Measurements from ENCODE around the gene ZNF460.
"Not testable (repeated sequence)": the region's sequence is repeated elsewhere in the genome, so short reads cannot be mapped to it uniquely, and the experiment has no call there.

Gene ZNF460

GRCh38 chr19:57273014-57273413 lies 7.3 kb upstream of the ZNF460 start:
- Histone ChIP-seq H3K9me3 (ENCODE audit: severe bottlenecking) (no peaks in the 10 kb centered on the region), H3K4me3 (ENCODE audit: severe bottlenecking) (no peak overlapping the region), H3K4me1 (ENCODE audit: insufficient read depth, poor library complexity, severe bottlenecking) (peaks cover 4% of the 10 kb centered on the region), H3K27me3 (ENCODE audit: insufficient read depth, poor library complexity, severe bottlenecking) (no peaks in the 10 kb centered on the region), H3K27ac (ENCODE audit: poor library complexity, severe bottlenecking) (no peak overlapping the region), H3K36me3 (ENCODE audit: low read depth) (no peaks in the 10 kb centered on the region)
- DNase-seq (ENCODE audit: low spot score) (no peak), ATAC-seq (ENCODE audit: low read depth) (no peak)
- TF ChIP-seq, protein P1, sequence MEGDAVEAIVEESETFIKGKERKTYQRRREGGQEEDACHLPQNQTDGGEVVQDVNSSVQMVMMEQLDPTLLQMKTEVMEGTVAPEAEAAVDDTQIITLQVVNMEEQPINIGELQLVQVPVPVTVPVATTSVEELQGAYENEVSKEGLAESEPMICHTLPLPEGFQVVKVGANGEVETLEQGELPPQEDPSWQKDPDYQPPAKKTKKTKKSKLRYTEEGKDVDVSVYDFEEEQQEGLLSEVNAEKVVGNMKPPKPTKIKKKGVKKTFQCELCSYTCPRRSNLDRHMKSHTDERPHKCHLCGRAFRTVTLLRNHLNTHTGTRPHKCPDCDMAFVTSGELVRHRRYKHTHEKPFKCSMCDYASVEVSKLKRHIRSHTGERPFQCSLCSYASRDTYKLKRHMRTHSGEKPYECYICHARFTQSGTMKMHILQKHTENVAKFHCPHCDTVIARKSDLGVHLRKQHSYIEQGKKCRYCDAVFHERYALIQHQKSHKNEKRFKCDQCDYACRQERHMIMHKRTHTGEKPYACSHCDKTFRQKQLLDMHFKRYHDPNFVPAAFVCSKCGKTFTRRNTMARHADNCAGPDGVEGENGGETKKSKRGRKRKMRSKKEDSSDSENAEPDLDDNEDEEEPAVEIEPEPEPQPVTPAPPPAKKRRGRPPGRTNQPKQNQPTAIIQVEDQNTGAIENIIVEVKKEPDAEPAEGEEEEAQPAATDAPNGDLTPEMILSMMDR (IDR thresholded peaks at IDR 0.05; ENCODE audit: poor library complexity, severe bottlenecking) = no peak

DNA sequence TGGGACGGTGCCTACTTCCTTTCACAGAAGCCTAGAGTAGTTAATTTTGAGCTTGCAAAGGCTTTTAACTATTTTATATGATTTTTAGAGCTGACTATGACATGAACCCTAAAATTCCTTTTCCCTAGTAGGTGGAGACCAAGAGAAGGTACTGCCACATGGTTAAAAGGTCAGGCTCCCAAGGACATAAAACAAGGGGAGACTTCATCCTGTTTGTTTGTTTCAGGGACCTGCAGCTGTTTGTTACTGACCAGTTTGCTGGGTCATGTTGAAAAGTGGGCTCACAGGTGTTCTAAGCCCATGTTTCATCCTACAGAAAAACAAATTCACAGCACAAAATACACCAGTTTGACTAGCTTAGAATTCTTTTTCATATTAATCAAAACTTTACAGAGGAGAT lies 3.9 kb upstream of the ZNF460 start:
- Histone ChIP-seq H3K4me1 (ENCODE audit: insufficient read depth, poor library complexity, severe bottlenecking) (peaks cover 10% of the 10 kb centered on the region), H3K9me3 (ENCODE audit: severe bottlenecking) (no peaks in the 10 kb centered on the region), H3K27ac (ENCODE audit: poor library complexity, severe bottlenecking) (no peak overlapping the region), H3K36me3 (ENCODE audit: low read depth) (peaks cover under 1% of the 10 kb centered on the region; the same call in 1 of the 2 replicates), H3K27me3 (ENCODE audit: insufficient read depth, poor library complexity, severe bottlenecking) (no peaks in the 10 kb centered on the region), H3K4me3 (ENCODE audit: severe bottlenecking) (no peak overlapping the region)
- DNase-seq (ENCODE audit: low spot score) = no peak
- TF ChIP-seq, protein P1 (IDR thresholded peaks at IDR 0.05; ENCODE audit: poor library complexity, severe bottlenecking) = no peak
- ATAC-seq (ENCODE audit: low read depth) = no peak

- not testable (repeated sequence) for H3K27me3 ChIP-seq (ENCODE audit: insufficient read depth, poor library complexity, severe bottlenecking); H3K9me3 ChIP-seq (ENCODE audit: severe bottlenecking); DNase-seq (ENCODE audit: low spot score); H3K4me3 ChIP-seq (ENCODE audit: severe bottlenecking); ATAC-seq (ENCODE audit: low read depth)
- H3K36me3 ChIP-seq (ENCODE audit: low read depth) = peaks cover 12% of the 10 kb centered on the region
- peaks cover 23% of the 10 kb centered on the region for H3K4me1 ChIP-seq (ENCODE audit: insufficient read depth, poor library complexity, severe bottlenecking)
- H3K27ac ChIP-seq (ENCODE audit: poor library complexity, severe bottlenecking) = peak overlapping the region; percentile 86
Measured at GRCh38 chr19:57278481-57278880, 1.8 kb upstream of the ZNF460 start.

- Histone ChIP-seq H3K4me1 (ENCODE audit: insufficient read depth, poor library complexity, severe bottlenecking) (peaks cover 23% of the 10 kb centered on the region), H3K27ac (ENCODE audit: poor library complexity, severe bottlenecking) (peak overlapping the region; percentile 86), H3K36me3 (ENCODE audit: low read depth) (peaks cover 23% of the 10 kb centered on the region), H3K4me3 (ENCODE audit: severe bottlenecking) (peak overlapping the region; percentile 70), H3K9me3 (ENCODE audit: severe bottlenecking) (no peaks in the 10 kb centered on the region), H3K27me3 (ENCODE audit: insufficient read depth, poor library complexity, severe bottlenecking) (no peaks in the 10 kb centered on the region)
- TF ChIP-seq, protein P1 (IDR thresholded peaks at IDR 0.05; ENCODE audit: poor library complexity, severe bottlenecking) = peak; percentile 62
- DNase-seq (ENCODE audit: low spot score) = peak; percentile 91
- peak; percentile 84 for ATAC-seq (ENCODE audit: low read depth)
Measured at GRCh38 chr19:57279418-57280164, 694 bp upstream of the ZNF460 start.

DNA sequence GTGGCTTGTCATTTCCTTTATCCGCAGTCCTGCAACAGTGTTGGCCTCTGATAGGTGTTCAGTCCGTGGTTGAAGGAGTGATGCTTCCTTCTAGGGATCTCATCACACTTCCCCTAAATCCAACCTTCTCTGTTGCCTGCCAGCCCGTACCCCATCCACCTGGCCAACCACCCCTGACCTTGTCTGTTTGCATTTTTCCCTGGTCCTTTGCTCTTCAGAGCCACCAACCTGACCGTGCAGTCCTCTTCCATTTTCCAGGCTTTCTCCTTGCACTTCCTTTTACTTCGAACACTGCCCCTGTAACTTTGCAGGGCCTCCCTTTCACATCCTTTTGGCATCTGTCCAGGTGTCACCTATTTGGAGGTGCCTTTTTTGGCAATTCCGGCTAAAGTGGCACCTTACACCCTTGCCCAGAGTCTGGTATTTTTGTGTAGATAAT lies 696 bp downstream of the ZNF460 start:
- H3K36me3 ChIP-seq (ENCODE audit: low read depth) = peaks cover 37% of the 10 kb centered on the region
- DNase-seq (ENCODE audit: low spot score) (no peak), ATAC-seq (ENCODE audit: low read depth) (no peak)
- H3K9me3 ChIP-seq (ENCODE audit: severe bottlenecking) = no peaks in the 10 kb centered on the region
- TF ChIP-seq, protein P1 (IDR thresholded peaks at IDR 0.05; ENCODE audit: poor library complexity, severe bottlenecking) = no peak
- H3K27ac ChIP-seq (ENCODE audit: poor library complexity, severe bottlenecking) = peak overlapping the region; percentile 86
- no peaks in the 10 kb centered on the region for H3K27me3 ChIP-seq (ENCODE audit: insufficient read depth, poor library complexity, severe bottlenecking)
- peaks cover 23% of the 10 kb centered on the region for H3K4me1 ChIP-seq (ENCODE audit: insufficient read depth, poor library complexity, severe bottlenecking)
- H3K4me3 ChIP-seq (ENCODE audit: severe bottlenecking) = peak overlapping the region; percentile 70
